HG03097 (cell line): ENCODE data around the gene GPR176.

Source experiments
- ATAC-seq: cut with Tn5 transposase; IDR thresholded peaks from one replicate; pipeline ENCODE4 v1.9.1; 2021; ENCODE audit not compliant: unreplicated experiment, low FRiP score

GPR176 gene

GRCh38 chr15:39752991-39753390 lies 167.1 kb downstream of the GPR176 start:
- no peak for ATAC-seq

- ATAC-seq = no peak
Measured at GRCh38 chr15:39752246-39752645, 167.8 kb downstream of the GPR176 start.
